ENCODE data around the gene MAFF.
A peak's percentile ranks its signal among the peaks of the same experiment; 100 is the strongest.
"Not testable (repeated sequence)": the region's sequence is repeated elsewhere in the genome, so short reads cannot be mapped to it uniquely, and the experiment has no call there.

MAFF gene

GRCh38 chr22:38201711-38202436 lies at the start of gene MAFF:
MAFF (plus strand) TSS chr22:38201994; CDS start chr22:38213854, 11,860 bp downstream.
- peak; percentile 90 for DNase-seq (ENCODE audit: low read depth)

- DNase-seq (ENCODE audit: low read depth): no peak
These were observed 47.8 kb upstream of the MAFF start for GRCh38 chr22:38153821-38154562.

- not testable (repeated sequence) for DNase-seq (ENCODE audit: low read depth)
These were observed 47.3 kb upstream of the MAFF start for GRCh38 chr22:38154563-38154915.

DNA sequence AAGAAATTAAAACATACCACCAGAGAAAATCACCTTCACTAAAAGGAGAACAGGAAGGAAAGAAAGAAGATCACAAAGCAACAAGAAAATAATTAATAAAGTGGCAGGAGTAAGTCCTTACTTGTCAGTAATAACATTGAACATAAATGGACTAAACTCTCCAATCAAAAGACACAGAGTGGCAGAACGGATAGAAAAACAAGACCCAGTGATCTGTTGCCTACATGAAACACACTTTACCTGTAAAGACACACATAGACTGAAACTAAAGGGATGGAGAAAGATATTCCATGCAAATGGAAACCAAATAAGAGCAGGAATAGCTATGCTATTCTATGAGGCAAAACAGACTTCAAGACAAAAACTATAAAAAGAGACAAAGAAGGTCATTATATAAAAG lies 46.1 kb upstream of the MAFF start:
- no peak for DNase-seq (ENCODE audit: low read depth)

GRCh38 chr22:38162881-38163843 lies 38.6 kb upstream of the MAFF start:
- no peak for DNase-seq (ENCODE audit: low read depth)

- DNase-seq (ENCODE audit: low read depth): no peak
These were observed 37.8 kb upstream of the MAFF start for GRCh38 chr22:38163844-38164550.

GRCh38 chr22:38164551-38164918 lies 37.3 kb upstream of the MAFF start:
- DNase-seq (ENCODE audit: low read depth): no peak

DNA sequence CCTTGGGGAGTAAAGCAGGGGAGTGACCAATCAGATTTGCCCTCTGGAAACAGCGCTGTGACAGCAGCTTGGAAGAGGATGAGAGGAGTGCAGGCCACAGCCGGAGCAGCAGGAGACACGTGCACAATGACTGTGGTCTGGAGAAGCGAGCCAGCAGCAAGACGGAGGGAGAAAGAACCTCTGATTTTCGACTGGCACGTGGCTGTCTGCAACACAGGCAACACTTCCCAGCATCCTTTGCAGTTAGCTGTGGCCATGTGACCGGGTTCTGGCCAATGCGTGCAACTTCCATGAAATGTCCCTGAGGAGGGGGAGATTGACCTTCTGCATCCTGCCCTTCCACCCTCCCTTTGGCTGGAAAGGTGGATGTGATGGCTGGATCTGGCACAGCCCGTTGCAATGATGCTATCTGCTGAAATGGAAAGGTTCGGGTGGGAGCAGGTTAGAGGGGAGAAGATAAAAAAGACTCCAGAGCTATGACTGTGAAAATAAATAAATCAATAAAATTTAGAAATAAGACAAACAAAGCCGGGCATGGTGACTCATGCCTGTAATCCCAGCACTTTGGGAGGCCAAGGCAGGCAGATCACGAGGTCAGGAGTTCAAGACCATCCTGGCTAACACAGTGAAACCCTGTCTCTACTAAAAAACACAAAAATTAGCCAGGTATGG lies 35.7 kb upstream of the MAFF start:
- DNase-seq (ENCODE audit: low read depth): no peak

DNA sequence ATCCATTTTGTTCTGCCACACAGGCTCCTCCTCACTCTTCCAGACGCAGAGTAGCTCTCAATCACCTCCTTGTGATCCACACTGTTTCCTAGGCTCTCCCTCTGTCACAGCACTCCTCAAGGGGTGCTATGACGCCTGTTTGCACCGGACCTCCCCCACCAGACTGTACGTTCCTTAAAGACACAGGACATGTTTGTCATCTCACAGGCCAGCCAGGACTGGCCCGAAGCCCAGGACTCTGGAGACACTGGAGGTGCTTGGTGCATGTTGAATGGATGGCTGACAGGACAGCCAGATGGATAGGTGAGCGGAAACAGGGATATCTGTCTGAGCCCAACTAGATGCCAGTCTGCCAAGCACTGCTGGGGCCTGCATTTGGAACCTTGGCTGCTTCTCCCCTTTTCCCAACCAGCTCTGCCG lies 33.8 kb upstream of the MAFF start:
- DNase-seq (ENCODE audit: low read depth): no peak

- no peak for DNase-seq (ENCODE audit: low read depth)
These were observed 32.7 kb upstream of the MAFF start for GRCh38 chr22:38169116-38169515.

GRCh38 chr22:38170469-38170868 lies 31.3 kb upstream of the MAFF start:
- DNase-seq (ENCODE audit: low read depth): no peak

DNA sequence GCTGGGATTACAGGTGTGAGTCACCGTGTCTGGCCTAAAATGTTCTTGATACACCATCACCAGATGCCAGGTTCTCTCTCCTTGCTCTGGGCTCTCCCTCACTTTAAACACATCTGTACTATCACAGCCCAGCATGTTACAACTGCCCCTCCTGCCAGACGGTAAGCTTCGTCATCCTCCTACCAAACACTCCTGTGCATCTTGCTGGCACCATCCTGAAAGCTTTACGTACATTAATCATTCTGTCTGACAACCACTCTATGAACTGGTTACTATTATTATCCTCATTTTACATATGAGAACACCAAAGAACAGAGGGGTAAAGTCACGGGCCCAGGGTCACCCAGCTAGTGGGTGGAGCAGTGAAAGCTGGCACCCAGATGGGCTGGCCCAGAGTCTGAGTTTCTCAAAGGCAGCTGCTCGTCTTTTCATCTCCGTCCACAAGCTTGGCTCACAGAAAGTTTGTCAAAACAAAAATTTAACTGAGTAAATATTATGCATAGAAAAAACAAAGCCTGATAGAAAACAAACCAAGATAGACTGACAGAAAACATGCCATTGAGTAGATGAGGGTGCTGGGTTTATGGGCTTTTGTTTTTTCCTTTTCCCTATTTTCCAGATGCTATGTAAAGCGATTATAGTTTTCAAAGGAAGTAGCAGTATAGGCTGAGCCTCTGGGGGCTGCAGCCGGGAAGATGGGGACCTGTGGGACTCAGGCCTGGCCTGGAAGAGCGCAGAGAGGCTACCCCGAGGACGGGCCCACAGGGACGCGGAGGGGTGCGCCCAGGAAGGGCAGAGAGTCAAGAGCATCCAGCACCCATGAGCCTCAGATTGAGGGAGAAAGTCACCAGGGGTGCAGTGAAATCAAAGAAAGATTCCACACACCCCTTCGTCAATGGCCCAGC lies 29.6 kb upstream of the MAFF start:
- DNase-seq (ENCODE audit: low read depth): no peak

DNA sequence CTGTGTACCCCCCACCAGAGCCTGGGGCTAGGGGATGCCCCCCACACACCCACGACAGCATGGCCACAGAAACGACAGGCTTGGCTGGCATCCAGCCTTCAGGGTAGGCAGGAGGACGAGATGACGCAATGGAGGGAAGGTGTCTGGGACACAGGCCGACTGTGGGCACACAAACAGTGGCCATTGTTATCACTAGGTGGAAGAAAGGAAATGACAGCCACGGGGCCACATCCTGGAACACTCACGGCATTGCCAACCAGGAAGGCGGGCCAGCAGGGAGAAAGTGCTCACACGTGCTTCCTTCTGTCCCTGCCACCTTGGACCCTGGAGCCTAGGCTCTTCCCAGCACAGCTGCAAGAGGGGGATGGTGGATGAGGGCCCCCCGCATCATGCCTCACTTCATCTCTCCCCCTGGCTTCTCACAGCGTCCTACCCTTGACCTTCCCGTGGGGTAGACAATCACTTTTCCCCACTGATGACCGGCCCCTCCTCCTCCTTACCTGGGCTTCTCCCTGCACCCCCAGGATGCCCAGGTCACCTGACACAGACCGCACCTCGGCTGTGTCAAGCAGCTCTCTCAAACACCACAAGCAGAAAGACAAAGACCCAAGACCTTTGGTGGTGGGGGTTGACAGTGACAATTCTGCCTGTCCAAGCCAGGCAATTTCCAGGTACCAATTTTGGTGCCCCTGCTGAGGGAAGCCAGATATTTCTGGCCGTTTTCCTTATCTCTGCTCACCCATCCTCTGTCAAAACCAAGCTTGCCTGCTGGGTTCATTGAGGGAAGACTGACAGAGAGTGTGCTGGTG lies 28.8 kb upstream of the MAFF start:
- DNase-seq (ENCODE audit: low read depth): no peak

- DNase-seq (ENCODE audit: low read depth): no peak
These were observed 28.2 kb upstream of the MAFF start for GRCh38 chr22:38173641-38173906.

- no peak for DNase-seq (ENCODE audit: low read depth)
These were observed 27.2 kb upstream of the MAFF start for GRCh38 chr22:38174626-38175025.

- no peak for DNase-seq (ENCODE audit: low read depth)
These were observed 26.3 kb upstream of the MAFF start for GRCh38 chr22:38175206-38176118.

- DNase-seq (ENCODE audit: low read depth): no peak
These were observed 25.5 kb upstream of the MAFF start for GRCh38 chr22:38176170-38176741.

DNA sequence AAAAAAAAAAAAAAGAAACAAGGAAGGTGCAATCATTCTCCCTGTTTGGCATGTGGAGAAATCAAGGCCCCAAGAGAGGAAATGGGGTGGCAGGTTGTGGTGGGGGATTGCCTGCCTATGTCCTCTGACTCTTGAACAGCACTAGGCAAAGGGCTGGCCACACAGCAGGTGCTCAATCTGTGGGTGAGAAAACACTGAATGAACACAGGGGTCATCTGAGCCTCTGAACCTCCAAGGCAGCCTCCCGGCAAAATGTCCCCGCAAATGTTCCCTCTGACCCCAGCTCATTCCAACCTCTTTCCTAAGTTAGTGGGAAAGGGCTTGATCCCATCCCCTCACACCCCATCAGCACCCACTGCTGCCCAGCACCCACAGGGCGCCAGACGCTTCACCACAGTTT lies 24.8 kb upstream of the MAFF start:
- DNase-seq (ENCODE audit: low read depth): no peak

Measured in activated T-cell treated with anti-CD3 and anti-CD28 coated beads for 48 hours (primary cell).